HG03025 (cell line): Measurements from ENCODE around the gene ARHGAP19.

Source experiments
- ATAC-seq: cut with Tn5 transposase; IDR thresholded peaks from one replicate; pipeline ENCODE4 v1.9.1; 2021; ENCODE audit warnings: mild to moderate bottlenecking, moderate library complexity; ENCODE audit not compliant: unreplicated experiment, low FRiP score

ARHGAP19 gene

GRCh38 chr10:97323501-97323900 lies 31.1 kb upstream of the ARHGAP19 start:
- ATAC-seq: no peak

- no peak for ATAC-seq
These were observed 29.4 kb upstream of the ARHGAP19 start for GRCh38 chr10:97321804-97322190.

- ATAC-seq: no peak
These were observed 28.8 kb upstream of the ARHGAP19 start for GRCh38 chr10:97321032-97321803.

GRCh38 chr10:97320480-97321031 lies 28.1 kb upstream of the ARHGAP19 start:
- ATAC-seq: no peak

- peak; percentile 21 for ATAC-seq
These were observed 27.4 kb upstream of the ARHGAP19 start for GRCh38 chr10:97319671-97320479.

GRCh38 chr10:97318772-97319651 lies 26.6 kb upstream of the ARHGAP19 start, which contains the start of gene FRAT1:
Gene FRAT1 (plus strand): TSS chr10:97319271. CDS start chr10:97319454, 183 bp downstream.
- ATAC-seq: peak; percentile 76

- ATAC-seq: no peak
These were observed 22.2 kb upstream of the ARHGAP19 start for GRCh38 chr10:97314671-97315070.

GRCh38 chr10:97312897-97313296 lies 20.5 kb upstream of the ARHGAP19 start:
- no peak for ATAC-seq

GRCh38 chr10:97311111-97311626 lies 18.7 kb upstream of the ARHGAP19 start:
- ATAC-seq: no peak

GRCh38 chr10:97307866-97308780 lies 15.7 kb upstream of the ARHGAP19 start:
- no peak for ATAC-seq

- no peak for ATAC-seq
These were observed 15.0 kb upstream of the ARHGAP19 start for GRCh38 chr10:97307441-97307840.

GRCh38 chr10:97302088-97302791 lies 9.8 kb upstream of the ARHGAP19 start:
- ATAC-seq: no peak

- no peak for ATAC-seq
These were observed 8.5 kb upstream of the ARHGAP19 start for GRCh38 chr10:97300980-97301379.

- ATAC-seq: no peak
These were observed 5.8 kb upstream of the ARHGAP19 start for GRCh38 chr10:97298223-97298571.

GRCh38 chr10:97297556-97298222 lies 5.3 kb upstream of the ARHGAP19 start:
- no peak for ATAC-seq

- no peak for ATAC-seq
These were observed 393 bp upstream of the ARHGAP19 start for GRCh38 chr10:97292862-97293198.

GRCh38 chr10:97291357-97292096 lies 910 bp downstream of the ARHGAP19 start:
- ATAC-seq: no peak
